MM.1S (cell line): ENCODE measurements around the gene CD276.

Experiments used
- EZH2 ChIP-seq: fragments of 300-600 bp; sonication (generic); optimal IDR thresholded peaks from 2 replicates; pipeline ENCODE3; 2017; ENCODE audit warnings: low read depth, mild to moderate bottlenecking, antibody characterized with exemption, low read length, mixed read lengths
- EZH2phosphoT487 ChIP-seq: fragments of 300-600 bp; sonication (generic); IDR thresholded peaks from 2 replicates; pipeline ENCODE4 v1.6.1; 2018; ENCODE audit warnings: antibody characterized with exemption, low read length
- TF ChIP-seq, protein P1 (sequence below): fragments of 300-600 bp; sonication (generic); IDR thresholded peaks from 2 replicates; pipeline ENCODE4 v1.5.1; 2016; ENCODE audit warnings: antibody characterized with exemption, low read length, mixed read lengths

GRCh38 chr15:73749971-73750370 is 65.8 kb downstream of the CD276 start:
- TF ChIP-seq, protein P1, sequence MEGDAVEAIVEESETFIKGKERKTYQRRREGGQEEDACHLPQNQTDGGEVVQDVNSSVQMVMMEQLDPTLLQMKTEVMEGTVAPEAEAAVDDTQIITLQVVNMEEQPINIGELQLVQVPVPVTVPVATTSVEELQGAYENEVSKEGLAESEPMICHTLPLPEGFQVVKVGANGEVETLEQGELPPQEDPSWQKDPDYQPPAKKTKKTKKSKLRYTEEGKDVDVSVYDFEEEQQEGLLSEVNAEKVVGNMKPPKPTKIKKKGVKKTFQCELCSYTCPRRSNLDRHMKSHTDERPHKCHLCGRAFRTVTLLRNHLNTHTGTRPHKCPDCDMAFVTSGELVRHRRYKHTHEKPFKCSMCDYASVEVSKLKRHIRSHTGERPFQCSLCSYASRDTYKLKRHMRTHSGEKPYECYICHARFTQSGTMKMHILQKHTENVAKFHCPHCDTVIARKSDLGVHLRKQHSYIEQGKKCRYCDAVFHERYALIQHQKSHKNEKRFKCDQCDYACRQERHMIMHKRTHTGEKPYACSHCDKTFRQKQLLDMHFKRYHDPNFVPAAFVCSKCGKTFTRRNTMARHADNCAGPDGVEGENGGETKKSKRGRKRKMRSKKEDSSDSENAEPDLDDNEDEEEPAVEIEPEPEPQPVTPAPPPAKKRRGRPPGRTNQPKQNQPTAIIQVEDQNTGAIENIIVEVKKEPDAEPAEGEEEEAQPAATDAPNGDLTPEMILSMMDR, result no peak
- TF ChIP-seq EZH2 (no peak), EZH2phosphoT487 (no peak)
